Eye (tissue), 1 donor: ENCODE data around the gene PGAM2.

Experiments
- DNase-seq: peaks from one replicate; pipeline ENCODE4 v3.0.0-alpha.2; 2015

The PGAM2 gene

GRCh38 chr7:44063894-44064651, 1.3 kb downstream of the PGAM2 start:
- no peak for DNase-seq

DNA sequence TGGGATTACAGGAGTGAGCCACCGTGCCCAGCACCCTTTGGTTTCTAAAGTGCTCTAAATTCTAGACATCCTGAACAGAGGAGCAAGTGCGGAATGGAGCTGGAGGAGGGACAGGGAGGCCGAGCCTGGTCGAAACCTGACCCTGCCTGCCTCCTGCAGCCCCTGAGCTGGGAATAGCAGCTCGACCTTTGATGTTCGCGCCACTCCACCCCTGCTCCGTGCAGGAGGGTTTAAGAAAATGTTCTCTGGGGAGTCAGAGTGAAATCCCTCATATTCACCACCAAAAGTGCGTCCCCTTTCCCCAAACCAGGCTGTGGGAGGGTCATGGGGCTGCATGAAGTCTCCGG, 1.8 kb downstream of the PGAM2 start:
- no peak for DNase-seq

DNA sequence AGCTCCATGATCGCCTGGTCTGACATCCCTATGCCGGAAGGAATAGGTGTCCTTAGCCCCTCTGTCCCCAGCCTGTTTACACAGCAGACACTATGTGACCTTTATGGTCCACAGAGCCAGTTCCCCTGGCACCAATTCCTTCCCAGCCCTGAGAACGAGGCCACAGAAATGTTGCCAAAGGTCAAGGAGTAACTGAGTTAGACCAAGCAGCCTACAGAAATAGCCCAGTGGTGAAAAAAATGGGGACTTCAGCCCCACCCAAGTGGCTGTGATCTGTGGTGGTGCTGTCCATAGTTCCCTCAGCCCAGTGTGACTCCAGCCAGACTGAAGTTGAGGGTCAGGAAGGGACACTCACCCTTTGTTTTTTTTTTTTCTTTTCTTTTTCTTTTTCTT, 2.5 kb downstream of the PGAM2 start:
- no peak for DNase-seq

GRCh38 chr7:44062180-44062902, 3.0 kb downstream of the PGAM2 start:
- no peak for DNase-seq

GRCh38 chr7:44061645-44062179, 3.7 kb downstream of the PGAM2 start:
- DNase-seq: no peak

GRCh38 chr7:44060948-44061644, 4.3 kb downstream of the PGAM2 start:
- DNase-seq: no peak

- no peak for DNase-seq
These were observed 5.0 kb downstream of the PGAM2 start for GRCh38 chr7:44060091-44060947.

DNA sequence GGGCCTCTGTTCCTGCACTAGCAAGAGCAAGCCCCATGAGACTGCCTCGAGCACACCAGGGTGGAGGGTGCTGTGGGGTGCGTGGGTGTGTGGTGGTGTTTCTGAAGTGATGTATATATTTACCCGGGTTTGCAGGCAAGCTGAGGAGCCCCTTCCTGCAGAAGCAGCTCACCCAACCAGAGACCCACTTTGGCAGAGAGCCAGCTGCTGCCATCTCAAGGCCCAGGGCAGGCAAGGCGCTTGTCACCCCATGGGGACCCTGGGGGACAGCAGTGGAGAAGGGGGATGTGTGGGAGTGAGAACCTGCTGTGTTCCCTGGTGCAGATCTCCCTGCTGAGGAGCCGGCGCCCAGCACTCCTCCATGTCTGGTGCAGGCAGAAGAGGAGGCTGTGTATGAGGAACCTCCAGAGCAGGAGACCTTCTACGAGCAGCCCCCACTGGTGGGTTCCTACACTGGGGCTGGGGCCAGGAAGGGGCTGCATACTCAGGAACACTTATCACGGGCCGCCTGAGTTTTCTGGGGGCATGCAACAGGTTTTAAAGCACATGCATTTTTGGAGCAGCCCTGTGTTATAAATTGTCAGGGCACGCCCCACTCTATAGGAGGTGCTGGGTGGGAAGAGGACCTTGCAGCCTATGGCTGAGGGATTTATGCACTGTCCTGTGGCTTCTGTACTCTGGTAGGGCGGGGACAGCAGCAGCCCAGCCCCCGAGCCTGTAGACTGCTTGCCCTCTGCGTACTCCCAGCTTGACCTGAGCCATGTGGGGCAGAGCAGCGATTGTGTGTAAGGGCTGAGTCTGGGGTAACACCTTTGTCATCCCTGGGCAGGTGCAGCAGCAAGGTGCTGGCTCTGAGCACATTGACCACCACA, 5.9 kb downstream of the PGAM2 start:
- DNase-seq: no peak

GRCh38 chr7:44058759-44059218, 6.6 kb downstream of the PGAM2 start:
- DNase-seq: no peak

GRCh38 chr7:44057849-44058758, 7.3 kb downstream of the PGAM2 start:
- DNase-seq: no peak

- no peak for DNase-seq
These were observed 8.1 kb downstream of the PGAM2 start for GRCh38 chr7:44057181-44057848.

GRCh38 chr7:44056681-44057080, 8.7 kb downstream of the PGAM2 start:
- DNase-seq: no peak

DNA sequence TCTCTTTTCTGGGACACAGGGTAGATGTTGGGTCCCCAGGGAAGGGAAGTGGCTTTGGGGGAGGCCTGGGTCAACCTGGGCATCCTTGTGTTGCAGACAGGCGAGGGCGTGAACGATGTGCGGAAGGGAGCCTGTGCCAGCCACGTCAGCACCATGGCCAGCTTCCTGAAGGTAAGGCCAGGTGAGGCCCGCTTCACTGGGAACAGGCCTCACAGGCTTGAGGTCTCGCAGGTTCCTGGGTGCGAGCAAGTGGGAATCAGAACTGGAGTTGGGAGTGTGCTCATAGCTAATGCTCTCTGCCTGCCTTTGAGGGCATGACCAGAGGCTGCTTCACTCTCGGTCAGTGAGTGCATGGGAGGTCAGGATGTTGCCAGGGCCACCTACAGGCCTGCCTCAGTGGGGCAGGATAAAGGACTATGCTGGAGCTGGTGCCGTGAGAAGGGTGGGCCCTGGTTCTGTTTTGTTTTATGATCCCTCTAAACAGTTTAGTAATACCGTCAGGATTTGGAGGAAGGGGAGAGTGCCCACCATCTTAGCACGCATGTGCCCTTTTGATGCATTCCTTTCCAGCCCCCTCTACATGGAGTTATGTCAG, 12.5 kb downstream of the PGAM2 start:
- DNase-seq: no peak

GRCh38 chr7:44051611-44052220, 13.7 kb downstream of the PGAM2 start:
- no peak for DNase-seq

DNA sequence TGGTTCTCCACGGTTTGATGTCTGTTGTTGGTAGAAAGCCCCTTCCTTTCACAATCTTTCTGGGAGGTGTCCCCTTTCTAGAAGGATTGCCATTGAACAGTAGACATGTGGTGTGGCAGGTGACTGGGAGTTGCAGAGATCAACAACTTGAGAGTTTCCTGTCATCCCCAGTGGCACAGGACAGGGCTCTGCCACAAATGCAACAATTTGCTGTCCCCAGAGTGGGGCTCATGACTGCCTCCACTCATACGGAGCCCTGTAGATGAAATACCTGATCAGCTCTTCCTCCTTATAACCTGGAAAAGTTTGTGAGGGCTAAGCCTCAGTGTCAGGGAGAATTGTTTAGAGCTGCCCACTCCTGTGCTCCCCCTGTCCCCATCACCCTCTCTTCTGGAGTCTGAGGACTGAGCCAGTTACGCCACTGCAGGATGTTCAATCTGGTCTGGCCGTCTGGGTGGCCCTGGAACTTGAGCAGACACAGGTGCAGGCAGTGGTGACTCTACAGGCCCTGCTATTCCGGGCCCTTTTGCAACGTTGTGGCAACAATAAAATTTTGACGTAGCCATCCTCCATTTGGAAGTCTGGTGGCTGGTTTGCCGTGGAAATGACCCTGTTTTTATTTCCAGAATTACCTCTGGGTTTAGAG, 14.3 kb downstream of the PGAM2 start:
- no peak for DNase-seq

- no peak for DNase-seq
These were observed 15.0 kb downstream of the PGAM2 start for GRCh38 chr7:44050121-44050914.

DNA sequence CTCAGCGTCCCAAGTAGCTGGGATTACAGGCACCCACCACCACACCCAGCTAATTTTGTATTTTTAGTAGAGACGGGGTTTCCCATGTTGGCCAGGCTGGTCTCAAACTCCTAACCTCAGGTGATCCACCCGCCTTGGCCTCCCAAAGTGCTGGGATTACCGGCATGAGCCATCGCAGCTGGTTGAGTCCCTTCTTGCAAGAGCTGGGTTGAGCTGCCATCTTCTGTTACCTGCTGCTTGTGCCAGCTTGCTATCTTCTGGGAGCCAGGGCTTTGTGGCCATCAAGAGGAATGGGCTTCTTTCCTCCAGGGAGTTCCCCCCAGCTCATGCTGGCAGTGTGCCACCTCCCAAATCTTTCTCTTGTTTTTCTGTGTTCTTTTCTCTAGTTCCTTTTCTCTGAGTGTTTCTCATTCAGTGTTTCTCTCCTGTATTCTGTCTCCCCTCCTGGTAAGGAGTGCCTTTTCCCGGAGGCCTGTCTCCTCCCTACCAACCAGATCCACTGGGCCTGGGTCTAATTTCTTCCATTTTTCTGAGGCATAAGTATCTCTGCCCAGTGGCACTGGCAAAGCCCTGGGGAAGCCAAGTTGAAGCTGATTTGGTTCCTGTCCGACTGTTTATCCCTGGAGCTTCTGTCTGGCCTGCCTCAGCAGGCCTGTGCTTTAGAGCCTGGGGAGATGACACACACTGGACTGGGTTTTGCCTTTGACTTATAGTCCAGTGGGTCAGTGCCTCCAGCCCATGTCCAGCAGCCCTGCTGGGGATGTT, 17.2 kb downstream of the PGAM2 start:
- no peak for DNase-seq
